Skeletal muscle satellite cell (primary cell): ENCODE results near the gene JKAMP.

Source experiments
- H3K27me3 ChIP-seq: 2 replicates; pipeline ENCODE4 v1.7.0; 2013; ENCODE audit warnings: low read length; ENCODE audit not compliant: control insufficient read depth, insufficient read depth
- H3K36me3 ChIP-seq: 2 replicates; pipeline ENCODE4 v1.7.0; 2013; ENCODE audit warnings: mild to moderate bottlenecking, control low read depth, low read length; ENCODE audit not compliant: insufficient read depth
- H3K4me1 ChIP-seq: 2 replicates; pipeline ENCODE4 v1.7.0; 2013; ENCODE audit warnings: low read length; ENCODE audit not compliant: control insufficient read depth, insufficient read depth
- H3K4me2 ChIP-seq: 2 replicates; pipeline ENCODE4 v1.7.0; 2013; ENCODE audit warnings: mild to moderate bottlenecking, low read length
- H3K4me3 ChIP-seq: 2 replicates; pipeline ENCODE4 v1.7.0; 2013; ENCODE audit warnings: low read length
- H3K9ac ChIP-seq: 2 replicates; pipeline ENCODE4 v1.7.0; 2013; ENCODE audit warnings: mild to moderate bottlenecking, low read depth, low read length, moderate library complexity
- H3K9me3 ChIP-seq: replicated peaks from 2 replicates; pipeline ENCODE4 v1.7.0; 2013; ENCODE audit warnings: mild to moderate bottlenecking, control low read depth, low read length

Gene JKAMP

DNA sequence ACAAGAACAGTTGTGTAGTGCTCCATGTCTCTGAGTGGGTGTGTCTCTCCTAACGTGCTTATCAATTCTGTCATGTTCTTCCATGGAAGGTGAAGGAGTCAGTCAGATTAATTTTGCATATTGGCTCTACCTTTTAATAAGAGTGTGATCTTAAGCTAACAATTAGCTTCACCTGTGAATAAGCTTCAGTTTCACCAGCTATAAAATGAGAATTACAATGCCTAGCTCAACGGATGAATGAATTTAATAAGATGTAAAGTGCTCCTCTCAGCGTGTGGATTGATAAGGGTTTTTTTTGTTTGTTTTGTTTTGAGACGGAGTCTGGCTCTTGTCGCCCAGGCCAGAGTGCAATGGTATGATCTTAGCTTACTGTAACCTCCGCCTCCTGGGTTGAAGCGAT is 59.6 kb downstream of the JKAMP start:
- H3K4me2 ChIP-seq, result no peak overlapping the region
- H3K4me3 ChIP-seq, result no peak overlapping the region
- no peaks in the 10 kb centered on the region for H3K27me3 ChIP-seq
- no peaks in the 10 kb centered on the region for H3K9me3 ChIP-seq
- no peak overlapping the region for H3K9ac ChIP-seq
- no peaks in the 10 kb centered on the region for H3K36me3 ChIP-seq
- peaks cover 14% of the 10 kb centered on the region for H3K4me1 ChIP-seq

DNA sequence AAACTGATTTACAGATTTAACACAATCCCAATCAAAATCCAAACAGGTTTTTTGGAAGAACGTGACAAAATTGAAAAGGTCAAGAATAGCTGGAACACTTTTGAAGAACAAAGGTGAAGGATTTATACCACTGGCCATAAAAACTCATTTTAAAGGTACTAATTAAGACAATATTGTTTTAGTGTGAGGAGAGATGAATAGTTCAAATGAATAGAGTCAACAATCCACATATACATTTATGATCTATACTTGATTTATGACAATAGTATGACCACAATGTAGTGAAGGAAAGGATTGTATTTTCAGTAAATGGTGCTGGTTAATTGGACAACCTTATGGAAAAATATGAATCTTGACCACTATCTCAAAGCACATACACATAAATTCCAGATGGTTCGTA is 63.0 kb downstream of the JKAMP start:
- no peaks in the 10 kb centered on the region for H3K27me3 ChIP-seq
- no peaks in the 10 kb centered on the region for H3K36me3 ChIP-seq
- no peak overlapping the region for H3K9ac ChIP-seq
- no peak overlapping the region for H3K4me3 ChIP-seq
- H3K4me1 ChIP-seq, result peaks cover 14% of the 10 kb centered on the region
- no peaks in the 10 kb centered on the region for H3K9me3 ChIP-seq
- H3K4me2 ChIP-seq, result no peak overlapping the region
